NCI-H1105 treated with DMSO at 0.1 percent for 48 hours (cell line): ENCODE data around the gene LGALS13.

Source experiments
- DNase-seq: peaks from one replicate; lab custom pipeline; 2025; lab: John Stamatoyannopoulos, UW

Gene LGALS13, protein sequence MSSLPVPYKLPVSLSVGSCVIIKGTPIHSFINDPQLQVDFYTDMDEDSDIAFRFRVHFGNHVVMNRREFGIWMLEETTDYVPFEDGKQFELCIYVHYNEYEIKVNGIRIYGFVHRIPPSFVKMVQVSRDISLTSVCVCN

DNA sequence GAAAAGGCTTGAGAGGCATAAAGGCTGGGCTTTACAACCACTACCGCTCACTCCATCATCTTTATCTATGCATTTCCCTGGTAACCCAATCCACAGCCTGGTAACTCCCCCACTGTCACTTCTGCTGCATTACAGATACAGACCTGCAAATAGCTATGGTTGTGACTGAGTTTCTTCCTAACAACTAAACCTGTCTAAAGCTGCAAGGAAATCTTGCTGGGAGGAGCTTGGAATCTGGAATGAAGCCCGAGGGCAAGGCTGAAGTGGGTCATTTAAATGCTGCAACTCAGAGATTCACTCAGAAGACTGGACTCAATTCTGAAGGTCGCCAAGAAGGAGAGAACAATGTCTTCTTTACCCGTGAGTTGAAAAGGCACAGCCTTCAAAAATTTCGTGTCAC, at the start of gene LGALS13:
TSS of gene LGALS13 (plus strand) at position 301 of the 400 bp plus-strand sequence. CDS start at position 346, 45 bp downstream.
- DNase-seq = no peak

DNA sequence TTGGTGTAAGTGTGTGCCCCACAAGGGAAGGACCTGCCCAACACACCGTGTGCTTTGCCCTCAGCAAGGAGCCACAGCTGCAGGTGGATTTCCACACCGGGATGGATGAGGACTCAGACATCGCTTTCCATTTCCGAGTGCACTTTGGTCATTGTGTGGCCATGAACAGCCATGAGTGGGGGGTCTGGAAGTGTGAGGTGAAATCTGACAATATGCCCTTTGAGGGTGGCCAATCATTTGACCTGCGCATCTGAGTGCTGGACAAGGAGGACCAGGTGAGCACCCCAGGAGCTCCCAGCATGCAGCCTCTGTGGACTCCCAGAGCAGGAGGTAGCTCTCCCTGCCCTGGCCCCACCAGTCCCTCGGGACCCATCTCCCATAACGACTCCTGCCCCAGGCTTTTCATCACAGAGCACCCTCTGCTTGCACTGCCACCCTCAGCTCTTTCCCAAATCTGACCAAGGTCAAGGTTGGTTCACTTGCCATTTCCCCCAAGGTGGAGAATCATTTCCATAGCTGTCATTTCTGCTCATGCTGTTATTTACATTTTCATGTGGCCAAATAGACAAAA, 49.2 kb upstream of the LGALS13 start:
- DNase-seq = no peak

DNA sequence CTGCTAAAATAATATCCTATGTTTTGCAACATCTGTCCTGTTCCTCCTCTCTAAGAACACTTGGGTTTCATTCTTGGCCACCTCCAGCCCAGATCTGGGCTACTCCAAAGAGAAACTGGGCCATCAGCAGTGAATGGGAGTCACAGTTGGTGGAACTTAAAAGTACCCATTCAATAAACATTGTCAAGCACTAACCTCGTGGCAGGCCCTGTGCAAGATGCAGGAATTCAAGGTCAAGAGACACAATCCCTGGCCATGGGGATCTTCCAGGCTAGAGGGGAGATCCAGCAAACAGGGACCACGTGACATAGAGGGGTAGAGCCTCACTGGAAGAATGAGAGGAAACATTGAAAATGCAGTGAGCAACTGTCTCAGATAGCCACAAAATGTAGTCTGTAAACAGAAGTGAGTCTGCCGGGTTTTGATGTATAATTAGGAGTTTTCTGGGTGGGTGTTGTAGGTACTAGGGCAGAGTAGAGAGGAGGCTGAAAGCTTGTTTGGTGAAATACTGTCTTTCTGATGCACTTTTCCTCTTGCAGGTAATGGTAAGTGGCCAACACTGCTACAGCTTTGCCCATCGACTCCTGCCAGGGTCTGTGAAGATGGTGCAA, 47.5 kb upstream of the LGALS13 start:
- no peak for DNase-seq

DNA sequence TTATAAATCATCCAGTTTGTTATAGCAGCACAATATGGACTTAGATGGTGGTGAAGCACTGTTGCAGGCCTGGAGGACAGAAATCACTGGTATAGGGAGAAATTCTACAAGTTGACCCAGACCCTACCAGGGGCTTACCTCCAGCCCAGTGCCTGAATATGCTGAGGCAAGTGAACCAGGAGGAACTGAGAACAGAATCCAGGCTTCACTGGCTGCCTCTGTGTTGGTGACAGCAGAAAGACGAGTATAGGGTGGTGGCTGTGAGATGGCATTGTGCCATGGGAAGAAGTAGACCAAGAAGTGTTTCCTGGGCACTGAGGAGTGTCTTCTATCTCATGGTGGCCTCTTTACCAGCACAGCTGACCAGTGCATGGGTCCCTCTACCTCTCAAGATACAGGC, 46.4 kb upstream of the LGALS13 start:
- DNase-seq = no peak

DNA sequence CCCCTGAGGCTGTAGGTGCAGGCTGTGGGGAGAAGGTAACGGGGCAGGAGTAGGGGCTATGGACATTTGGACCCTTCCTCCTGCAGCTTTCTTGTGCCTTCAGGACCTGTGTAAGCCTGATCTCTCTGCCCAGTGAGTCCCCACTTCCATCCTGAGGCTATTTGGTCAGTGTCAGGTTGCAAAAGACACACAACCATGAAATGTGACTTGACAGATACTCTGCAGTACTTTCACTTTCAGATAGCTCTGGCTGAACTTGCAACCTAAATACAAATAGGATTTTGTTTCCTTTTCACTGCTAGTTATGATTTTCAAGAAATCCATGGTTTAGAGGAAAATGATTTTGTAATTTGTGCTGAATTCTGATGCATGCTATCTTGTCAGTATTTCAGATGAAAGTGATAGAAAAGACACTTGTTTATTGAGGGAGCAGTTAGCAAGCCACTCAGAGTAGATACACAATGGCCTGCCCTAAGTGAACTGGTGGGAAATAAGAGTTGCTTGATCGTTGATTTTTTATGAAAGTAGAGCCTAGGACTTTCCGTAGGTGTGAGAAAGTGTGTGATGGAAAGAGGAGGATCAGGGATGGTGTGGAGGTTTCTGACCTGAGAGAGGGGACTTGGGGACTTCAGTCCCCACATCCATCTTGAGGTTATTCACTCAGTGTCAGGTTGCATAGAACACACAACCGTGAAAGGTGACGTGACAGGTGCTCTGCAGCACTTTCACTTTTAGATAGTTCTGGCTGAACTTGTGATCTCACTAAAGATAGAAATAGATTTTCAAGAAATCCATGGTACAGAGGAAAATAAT, 44.3 kb upstream of the LGALS13 start:
- no peak for DNase-seq

DNA sequence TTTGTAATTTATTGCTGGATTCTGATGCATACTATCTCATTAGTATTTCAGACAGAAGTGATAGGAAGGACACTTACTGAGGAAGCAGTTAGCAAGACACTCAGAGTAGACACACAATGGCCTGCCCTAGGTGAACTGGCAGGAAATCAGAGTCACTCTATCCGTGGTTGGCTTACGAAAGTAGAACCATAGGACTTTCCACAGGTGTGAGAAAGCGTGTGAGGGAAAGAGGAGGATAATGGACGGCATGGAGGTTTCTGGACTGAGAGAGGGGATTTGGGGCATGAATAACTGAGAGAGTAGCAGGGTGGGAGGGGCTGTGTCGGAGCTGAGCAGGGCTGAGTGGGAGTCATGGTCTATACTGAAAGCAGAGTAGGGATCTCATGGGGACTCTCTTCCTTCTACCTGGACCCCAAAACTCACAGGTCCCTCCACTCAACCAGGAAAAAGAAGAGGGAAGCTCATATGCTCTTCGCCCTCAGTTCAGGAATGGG, 43.7 kb upstream of the LGALS13 start:
- no peak for DNase-seq

DNA sequence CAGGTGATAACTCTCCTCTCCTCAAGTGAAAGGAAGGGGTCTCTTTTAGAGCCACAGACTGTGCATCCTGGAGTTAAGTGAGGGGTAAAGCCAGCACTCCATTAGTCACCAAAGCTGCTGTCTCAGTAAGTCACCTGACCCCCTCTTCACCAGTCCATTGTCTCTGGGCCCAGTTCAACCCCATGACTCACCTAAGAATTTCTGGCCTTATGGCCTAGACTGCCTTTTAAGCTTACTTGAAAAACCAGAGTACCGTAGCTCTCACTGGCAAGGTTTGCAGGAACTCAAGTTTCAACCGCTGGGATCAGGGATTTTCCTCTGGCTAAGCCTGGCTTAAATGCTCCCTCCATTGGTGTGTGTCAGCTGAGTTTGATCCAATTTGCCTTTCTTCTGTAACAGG, 38.9 kb upstream of the LGALS13 start:
- DNase-seq = no peak

DNA sequence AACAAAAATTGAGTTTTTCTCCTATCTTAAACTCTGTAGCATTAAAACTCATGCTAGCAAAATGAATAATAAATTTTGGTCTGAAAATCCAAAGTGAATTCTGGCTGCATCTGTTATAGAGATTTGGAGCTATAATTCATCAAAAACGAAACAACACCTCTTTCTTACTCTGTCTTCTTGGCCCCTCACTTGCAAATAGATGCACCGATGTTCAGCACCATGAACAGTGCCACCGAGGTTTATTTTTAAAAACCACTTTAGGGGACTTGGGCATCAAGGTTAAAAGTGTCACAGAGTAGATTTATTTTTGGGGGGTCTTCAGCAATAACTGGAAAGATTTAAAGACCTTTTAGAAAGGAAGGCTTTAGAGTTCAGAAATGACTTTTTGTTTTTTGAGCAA, 36.3 kb upstream of the LGALS13 start:
- no peak for DNase-seq

DNA sequence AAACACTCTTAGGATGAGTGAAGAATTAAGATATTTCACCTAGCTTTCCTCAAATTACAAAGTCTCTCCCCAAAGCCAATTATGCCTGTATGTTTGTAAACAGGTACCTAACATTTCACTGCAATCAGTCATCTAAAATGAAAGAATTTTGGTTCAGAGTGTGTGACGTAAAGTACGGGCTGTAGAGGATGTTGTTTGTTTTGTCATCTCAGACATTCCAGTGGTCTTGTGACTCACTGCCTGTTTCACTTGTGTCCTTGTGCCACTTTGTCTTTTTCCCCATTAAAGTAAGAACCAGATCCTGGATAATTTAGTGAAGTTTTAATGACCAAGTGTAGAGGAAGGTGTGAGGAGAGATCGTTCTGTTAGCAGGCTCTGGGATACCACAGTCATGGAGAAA, 33.7 kb upstream of the LGALS13 start:
- DNase-seq = no peak

DNA sequence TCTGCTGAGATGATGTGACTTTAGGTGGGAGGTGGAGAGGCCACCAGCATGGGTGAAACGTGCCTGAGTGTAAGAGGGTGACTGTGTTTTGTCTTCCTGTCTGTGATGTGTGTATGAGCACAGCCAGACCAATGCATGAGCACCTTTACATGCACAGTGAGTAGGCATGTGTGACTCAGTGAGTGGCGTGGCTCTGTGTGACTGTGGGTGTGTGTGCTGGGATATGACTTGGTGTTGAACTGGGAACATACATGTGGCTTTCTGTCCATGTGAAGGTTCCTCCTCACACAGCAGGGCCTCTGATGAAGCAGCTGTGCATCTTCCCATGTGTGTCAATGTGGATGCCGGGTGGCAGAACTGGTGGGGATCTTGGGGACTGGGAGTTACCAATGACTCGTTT, 19.9 kb upstream of the LGALS13 start:
- DNase-seq = no peak

DNA sequence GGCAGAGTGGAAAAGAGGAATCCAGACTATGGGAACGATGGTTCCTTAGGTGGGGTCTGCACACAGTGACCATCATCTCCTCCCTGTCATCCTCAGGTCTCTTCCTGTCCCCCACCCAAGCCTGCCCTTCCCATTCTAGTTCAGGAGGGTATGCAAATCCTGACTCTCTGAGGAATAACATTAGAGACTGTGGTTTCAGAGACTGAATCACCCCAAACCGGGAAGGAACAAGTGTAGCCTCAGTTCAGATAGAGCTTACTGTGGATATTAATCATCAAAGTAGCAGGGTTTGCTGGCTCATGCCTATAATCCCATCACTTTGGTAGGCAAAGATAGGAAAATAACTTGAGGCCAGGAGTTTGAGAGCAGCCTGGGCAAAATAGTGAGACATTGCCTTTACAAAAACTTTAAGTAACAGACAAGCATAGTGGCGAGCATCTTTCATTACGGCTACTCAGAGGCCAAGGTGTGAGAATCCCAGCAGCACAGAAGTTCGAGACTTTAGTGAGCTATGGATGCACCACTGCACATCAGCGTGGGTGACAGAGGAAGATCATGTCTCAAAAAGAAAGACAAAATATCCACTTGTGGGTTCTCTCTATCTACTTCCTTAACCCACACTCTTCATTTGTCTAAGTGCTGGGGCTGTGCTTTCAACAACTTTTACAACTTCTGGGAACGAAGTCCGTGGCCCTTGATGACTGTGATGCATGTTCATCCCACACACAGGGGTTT, 19.3 kb upstream of the LGALS13 start:
- no peak for DNase-seq

DNA sequence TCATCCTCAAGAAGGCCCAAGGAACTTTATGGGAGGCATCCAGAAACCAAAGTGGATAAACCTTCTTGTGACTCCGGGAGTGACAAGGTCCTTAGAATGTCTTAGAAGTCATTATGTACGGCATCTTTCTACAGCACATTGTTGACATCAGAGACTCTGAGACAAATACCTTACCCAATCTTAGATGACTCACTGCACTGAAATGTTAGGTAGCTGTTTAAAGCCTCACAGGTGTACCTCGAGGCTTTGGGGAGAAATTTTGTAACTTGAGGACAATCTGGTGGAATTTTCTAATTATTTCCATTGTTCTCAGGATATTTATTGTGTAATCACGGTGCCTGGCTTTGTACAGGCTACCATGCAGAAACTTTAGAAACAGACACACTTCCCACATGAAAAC, 14.8 kb upstream of the LGALS13 start:
- DNase-seq = no peak

DNA sequence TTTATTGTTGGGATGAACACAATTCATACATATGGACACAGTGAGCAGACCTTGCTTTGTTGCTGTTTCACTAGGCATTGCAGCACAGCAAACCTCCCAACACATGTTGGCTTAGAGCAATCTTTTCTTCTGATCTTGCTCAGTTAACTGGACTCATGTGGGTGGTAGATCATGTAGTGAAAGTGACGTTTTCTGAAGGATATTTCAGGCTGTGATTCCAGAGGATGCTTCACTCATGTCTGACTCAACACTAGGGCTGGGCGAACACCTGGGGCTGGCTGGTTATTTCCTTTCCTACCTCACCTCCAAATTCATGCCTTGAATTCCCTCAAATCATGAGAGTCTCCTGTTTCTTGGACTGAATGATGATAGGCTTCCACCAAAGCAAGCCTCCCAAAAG, 14.3 kb upstream of the LGALS13 start:
- no peak for DNase-seq

DNA sequence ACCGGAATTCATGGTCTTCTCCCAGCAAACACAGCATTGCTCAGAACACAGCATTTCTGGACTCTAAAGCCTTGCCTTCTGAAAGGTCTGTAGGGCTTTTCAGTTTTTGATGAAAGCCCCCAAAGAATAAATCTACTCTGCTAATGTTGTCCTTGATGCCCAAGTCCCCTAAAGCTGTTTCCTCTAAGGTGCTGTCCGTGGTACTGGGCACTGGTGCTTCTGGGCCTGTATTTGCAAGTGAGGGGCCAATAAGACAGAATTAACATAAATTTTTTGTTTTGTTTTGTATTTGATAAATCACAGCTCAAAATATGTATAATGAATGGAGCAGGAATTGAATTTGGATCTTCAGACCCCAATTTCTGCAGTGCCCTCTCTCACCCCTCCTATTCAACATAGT, 12.1 kb upstream of the LGALS13 start:
- no peak for DNase-seq

DNA sequence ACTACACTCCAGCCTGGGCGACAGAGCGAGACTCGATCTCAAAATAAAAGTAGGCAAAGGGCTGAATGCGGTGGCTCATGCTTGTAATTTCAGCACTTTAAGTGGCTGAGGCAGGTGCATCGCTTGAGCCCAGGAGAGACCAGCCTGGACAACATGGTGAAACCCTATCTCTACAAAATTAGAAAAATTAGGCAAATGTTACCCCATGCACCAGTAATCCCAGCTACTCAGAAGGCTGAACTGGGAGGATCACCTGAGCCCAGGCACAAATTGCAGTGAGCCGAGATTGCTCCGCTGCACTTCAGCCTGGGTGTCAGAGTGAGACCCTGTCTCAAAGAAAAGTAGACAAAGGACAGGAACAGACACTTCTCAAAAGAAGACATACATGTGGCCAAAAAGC, 9.9 kb upstream of the LGALS13 start:
- no peak for DNase-seq

DNA sequence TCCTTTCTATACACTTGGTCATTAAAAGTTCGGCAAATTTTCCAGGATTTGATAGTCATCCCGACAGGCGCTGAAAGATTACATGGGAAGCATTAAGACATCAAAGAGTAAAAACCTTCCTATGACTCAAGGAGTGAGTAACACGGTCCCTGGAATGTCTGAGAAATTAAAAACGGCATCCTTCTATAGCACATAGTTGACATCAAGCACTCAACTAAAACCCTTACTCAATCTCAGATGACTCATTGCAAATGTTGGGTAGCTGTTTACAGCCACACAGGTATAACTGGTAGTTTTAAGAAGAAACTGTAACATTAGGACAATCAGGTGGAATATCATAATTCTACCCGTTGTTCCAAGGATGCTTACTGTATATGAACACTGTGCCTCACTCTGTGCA, 6.4 kb upstream of the LGALS13 start:
- DNase-seq = no peak

DNA sequence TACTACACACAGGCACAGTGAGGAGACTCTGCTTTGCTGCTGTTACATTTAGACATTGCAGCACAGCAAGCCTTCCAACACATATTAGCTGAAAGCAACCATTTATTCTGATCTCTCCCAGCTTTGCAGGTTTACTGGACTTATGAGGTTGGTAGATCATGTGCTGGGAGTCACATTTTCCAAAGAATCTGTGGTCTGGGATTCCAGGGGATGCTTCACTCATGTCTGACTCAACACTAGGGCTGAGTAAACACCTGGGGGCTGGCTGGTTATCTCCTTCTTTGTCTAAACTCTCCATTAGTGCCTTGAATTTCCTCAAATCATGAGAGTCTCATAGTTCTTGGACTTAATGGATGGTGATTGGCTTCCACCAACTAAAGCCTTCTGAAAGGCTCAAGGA, 5.4 kb upstream of the LGALS13 start:
- DNase-seq = no peak

DNA sequence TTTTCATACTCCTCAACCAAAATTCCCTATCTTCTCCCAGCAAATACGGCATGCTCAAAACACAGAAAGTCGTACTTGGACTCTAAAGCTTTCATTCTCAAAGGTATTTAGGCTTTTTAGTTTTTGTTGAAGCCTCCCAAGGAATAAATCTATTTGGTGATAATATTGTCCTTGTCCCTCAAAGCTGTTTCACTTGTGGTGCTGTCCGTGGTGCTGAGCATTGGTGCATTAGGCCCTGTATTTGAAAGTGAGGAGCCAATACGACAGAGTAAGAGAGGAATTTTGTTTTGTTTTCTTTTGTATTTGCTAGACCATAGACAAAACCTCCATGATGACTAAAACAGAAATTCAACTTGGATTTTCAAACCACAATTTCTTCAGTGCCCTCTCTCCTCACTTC, 3.2 kb upstream of the LGALS13 start:
- DNase-seq = no peak

DNA sequence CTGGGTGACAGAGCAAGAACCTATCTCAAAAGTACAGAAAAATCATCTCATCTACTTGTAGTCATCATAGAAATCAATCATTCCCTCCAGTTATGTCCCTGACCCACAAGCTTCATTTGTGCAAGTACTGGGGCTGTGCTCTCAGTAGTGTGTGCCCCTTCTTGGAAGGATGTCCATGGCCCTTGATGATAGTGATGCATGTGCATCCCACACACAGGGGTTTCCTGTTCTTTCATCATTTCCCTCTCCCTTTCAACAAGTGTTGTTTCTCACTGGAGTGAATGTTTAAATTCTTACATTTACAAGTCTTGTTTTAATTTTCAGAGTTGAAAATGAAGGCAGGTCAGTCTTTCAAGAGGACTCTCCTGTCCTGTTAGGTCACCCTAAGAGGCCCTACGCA, 1.5 kb downstream of the LGALS13 start:
- DNase-seq = no peak

DNA sequence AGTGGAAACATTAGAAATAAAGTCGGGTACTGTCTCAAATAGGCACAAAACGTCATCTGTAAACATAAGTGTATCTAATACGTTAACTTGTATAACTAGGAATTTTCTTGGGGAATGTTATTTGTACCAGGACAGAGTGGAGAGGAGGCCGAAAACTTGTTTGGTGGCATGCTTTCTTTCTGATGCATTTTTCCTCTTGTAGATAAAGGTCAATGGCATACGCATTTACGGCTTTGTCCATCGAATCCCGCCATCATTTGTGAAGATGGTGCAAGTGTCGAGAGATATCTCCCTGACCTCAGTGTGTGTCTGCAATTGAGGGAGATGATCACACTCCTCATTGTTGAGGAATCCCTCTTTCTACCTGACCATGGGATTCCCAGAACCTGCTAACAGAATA, 4.7 kb downstream of the LGALS13 start:
- no peak for DNase-seq

DNA sequence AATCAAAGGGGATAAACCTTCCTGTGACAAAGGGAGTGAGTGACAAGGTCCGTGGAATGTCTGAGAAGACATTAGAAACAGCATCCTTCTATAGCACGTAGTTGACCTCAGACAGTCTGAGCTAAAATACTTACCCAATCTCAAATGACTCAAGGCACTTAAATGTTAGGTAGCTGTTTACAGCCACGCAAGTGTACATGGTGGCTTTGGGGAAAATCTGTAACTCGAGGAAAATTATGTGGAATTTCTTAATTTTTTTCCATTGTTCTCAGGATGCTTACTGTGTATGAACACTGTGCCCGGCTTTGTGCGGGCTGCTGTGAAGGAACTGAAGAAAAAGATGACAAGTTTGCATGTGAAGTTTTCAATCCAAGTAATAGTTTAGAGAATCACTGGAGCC, 5.2 kb downstream of the LGALS13 start:
- DNase-seq = no peak

DNA sequence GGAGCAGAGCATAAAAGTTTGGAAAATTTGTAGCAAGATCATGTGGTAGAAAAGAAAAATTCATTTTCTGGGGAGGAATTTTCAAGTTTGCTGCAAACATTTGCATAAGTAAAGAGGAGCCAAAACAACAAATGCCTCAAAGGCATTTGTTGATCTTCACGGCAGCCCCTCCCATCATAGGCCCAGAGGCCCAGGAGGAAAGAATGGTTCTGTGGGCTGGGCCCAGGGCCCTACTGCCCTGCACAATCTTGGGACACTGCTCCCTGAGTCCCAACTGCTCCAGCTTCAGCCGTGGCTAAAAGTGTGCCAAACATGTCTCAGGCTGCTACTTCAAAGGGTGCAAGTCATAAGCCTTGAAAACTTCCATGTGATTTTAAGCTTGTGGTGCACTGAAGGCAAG, 11.3 kb downstream of the LGALS13 start:
- DNase-seq = no peak
